GM18498 (cell line): ENCODE measurements around the gene EFNA5.
"Not testable (repeated sequence)": the region's sequence is repeated elsewhere in the genome, so short reads cannot be mapped to it uniquely, and the experiment has no call there.

Experiments used
- ATAC-seq: cut with Tn5 transposase; IDR thresholded peaks from one replicate; pipeline ENCODE4 v1.9.1; 2021; ENCODE audit warnings: mild to moderate bottlenecking, moderate library complexity; ENCODE audit not compliant: unreplicated experiment

EFNA5 gene

GRCh38 chr5:107437154-107437553 is 233.6 kb downstream of the EFNA5 start:
- no peak for ATAC-seq

GRCh38 chr5:107436201-107436600 is 234.5 kb downstream of the EFNA5 start:
- ATAC-seq, result no peak

DNA sequence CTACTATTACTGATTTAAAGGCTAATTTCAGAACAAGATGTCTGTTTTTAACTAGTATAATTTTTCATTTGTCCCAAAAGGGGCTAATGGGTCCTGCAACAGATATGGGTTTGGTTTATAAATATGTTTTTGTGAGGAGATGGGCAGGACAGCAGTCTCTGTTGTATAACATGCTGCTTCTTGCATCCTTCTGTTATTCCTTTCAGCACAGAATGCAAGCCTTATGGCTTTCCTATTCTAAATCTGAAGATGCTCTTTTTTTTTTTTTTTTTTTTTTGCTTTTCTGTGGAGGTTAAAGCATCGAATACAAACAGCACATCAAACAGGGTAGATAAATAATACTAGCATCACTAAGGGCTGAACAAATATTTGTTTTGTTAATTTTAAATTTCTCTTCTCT is 235.7 kb downstream of the EFNA5 start:
- no peak for ATAC-seq

DNA sequence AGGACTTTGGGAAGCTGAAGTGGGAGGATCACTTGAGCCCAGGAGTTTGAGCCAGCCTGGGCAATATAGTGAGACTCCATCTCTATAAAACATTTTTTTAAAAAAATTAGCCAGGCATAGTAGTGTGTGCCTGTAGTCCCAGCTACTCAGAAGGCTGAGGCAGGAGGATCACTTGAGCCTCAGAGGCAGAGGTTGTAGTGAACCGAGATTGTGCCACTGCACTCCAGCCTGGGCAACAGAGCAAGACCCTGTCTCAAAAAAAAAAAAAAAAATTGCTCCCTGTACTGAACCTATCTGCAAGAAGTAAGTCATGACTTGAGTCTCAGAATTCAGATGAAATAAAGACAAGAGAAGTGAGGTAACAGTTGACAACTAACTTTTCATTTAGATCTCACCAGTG is 237.1 kb downstream of the EFNA5 start:
- not testable (repeated sequence) for ATAC-seq

GRCh38 chr5:107431998-107432397 is 238.7 kb downstream of the EFNA5 start:
- no peak for ATAC-seq

- ATAC-seq, result no peak
Measured at GRCh38 chr5:107431536-107431935, 239.2 kb downstream of the EFNA5 start.

- ATAC-seq, result no peak
Measured at GRCh38 chr5:107430071-107430625, 240.6 kb downstream of the EFNA5 start.

DNA sequence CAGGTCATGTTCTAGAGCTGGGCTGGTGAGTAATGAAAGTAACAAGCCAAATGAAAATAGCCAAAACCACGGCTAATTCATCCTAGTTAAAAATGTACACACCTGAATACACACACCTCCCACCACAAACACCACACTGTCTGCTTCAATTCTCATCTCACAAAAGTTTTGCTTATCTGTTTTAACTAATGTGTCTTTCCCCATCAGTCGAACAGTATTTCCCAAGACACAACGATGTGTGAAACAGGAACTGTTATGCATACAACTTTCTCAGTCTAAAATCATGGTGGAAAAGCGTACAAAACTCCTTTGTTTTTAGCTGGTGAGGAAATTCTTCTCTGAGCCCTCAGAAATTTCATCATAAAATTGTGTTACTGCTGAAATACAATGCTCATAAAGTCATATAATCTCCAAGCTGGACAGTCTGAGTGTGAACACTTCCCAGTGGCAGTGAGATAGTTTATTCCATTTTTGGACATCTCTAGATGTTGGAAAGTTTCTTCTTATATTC is 242.4 kb downstream of the EFNA5 start:
- ATAC-seq, result peak; percentile 47

- no peak for ATAC-seq
Measured at GRCh38 chr5:107426872-107427271, 243.9 kb downstream of the EFNA5 start.

GRCh38 chr5:107426209-107426608 is 244.5 kb downstream of the EFNA5 start:
- no peak for ATAC-seq

DNA sequence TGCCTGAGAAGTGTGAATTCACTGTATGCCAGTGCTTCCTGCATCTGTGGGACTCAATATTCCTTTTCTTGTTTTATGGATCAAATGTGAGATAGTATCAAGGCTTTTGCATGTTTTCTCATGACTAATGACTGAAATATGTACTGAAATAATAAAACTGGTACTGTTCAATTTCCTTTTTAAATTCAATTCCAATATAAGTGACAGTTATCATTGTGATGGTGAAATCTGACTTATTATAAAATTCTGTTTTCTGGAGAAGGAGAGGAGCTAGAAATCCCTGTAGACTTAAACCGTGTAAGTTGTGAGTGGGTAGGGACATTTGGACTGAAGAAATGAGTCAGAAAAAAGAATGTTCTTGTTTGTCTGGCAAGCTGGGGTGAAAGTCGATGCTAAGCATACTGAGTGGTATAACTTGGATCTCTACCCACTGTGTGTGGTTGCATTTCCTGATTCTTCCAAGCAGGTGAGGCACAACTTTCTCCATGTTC is 245.2 kb downstream of the EFNA5 start:
- no peak for ATAC-seq

DNA sequence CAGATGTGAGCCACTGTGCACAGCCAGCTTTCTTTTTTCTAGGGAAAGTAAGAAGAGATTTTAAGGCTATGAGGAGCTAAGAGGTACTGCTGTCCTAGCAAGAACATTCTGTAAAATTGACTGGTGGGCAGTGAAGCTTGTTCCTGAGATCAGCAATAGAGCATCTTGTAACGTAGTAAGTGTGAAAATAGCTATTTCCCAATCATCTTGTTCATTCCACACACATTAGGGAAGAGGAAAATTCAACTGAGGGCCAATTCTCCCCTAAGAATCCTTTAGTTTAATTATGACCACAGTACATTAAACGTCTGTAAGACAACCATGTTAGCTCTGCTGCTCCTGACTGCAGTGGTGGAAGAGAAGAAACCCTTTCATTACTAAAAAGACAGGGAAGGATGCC is 246.2 kb downstream of the EFNA5 start:
- ATAC-seq, result no peak

- no peak for ATAC-seq
Measured at GRCh38 chr5:107422494-107422893, 248.2 kb downstream of the EFNA5 start.

GRCh38 chr5:107419498-107419897 is 251.2 kb downstream of the EFNA5 start:
- no peak for ATAC-seq

- no peak for ATAC-seq
Measured at GRCh38 chr5:107418902-107419301, 251.8 kb downstream of the EFNA5 start.

- ATAC-seq, result no peak
Measured at GRCh38 chr5:107418071-107418470, 252.7 kb downstream of the EFNA5 start.

GRCh38 chr5:107415762-107416161 is 255.0 kb downstream of the EFNA5 start:
- no peak for ATAC-seq

DNA sequence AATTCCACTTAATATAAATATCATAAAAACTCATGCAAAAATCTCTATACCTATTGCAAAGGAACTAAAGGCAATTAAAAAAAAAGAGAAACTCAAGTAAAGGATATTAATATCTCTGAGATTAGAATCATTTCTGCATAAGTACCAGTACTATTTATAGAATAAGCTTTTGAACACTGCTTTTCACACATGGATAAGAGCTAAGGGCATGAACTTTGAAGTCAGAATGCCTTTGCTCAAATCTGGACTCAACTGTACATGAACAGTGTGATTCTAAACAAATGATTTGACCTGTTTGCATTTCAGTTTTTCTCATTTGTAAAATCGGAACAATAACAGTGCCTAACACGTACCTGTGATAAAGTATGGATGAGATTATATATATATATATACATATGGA is 255.9 kb downstream of the EFNA5 start:
- ATAC-seq, result no peak

GRCh38 chr5:107413754-107414153 is 257.0 kb downstream of the EFNA5 start:
- no peak for ATAC-seq

- peak; percentile 79 for ATAC-seq
Measured at GRCh38 chr5:107408564-107408963, 262.2 kb downstream of the EFNA5 start.

GRCh38 chr5:107407713-107408298 is 262.9 kb downstream of the EFNA5 start:
- no peak for ATAC-seq

DNA sequence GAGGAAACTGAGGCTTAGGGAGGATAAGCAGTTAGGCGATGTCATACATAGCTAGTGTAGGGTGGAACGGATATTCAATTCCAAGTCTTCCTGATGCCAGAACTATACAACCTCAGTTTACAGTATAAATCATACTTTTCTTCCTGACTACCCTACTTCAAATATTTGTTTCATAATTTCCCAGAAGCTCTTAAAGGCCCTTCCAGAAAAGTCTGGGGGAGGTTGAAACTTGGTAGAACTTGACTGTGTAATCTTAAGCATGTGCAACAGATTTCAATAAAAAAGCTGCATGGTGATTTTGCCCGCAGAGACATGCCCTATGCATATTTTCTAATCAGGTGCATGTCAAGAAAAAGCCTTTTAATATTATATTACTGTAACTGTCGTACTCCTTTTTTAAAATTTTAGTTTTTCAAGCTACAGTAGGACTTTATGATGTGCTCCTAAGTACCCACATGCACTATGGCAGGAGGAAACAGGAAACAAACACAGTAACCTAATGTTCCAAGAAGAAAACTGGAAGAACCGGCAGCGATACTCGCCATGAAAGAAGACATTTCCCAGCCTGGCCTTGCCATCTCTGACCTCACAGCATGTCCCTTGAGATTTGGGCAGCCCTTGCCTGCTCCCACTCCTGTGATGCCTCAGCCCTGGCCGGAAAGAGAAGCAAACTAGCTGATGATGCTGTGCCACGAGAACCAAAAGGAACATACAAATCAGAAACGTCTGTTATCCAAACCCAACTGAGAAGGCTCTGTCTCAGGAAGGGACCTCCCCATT is 266.0 kb downstream of the EFNA5 start:
- no peak for ATAC-seq
